GM10248 (cell line): Measurements from ENCODE around the gene AP1S2.

Experiments
- CTCF ChIA-PET: fragments of 300-600 bp; sonication (Branson Sonifier 250); formaldehyde crosslinking; extraction: SDS; loops from one replicate; lab custom pipeline; 2021; ENCODE audit warnings: antibody characterized with exemption; lab: Yijun Ruan, JAX
- POLR2A ChIA-PET: fragments of 350-650 bp; sonication (Branson Sonifier 250); formaldehyde crosslinking; extraction: SDS; loops from one replicate; lab custom pipeline; 2020; ENCODE audit warnings: antibody characterized with exemption; lab: Yijun Ruan, JAX
- DNase-seq: peaks from one replicate; pipeline ENCODE4 v3.0.0; 2012; ENCODE audit errors: extremely low spot score
- TF ChIP-seq, protein P1 (sequence below): IDR thresholded peaks from 2 replicates; pipeline ENCODE4 v1.5.1; 2012; ENCODE audit warnings: mild to moderate bottlenecking, low read depth; ENCODE audit errors: extremely low read depth, missing control alignments, control extremely low read depth

AP1S2 gene

DNA sequence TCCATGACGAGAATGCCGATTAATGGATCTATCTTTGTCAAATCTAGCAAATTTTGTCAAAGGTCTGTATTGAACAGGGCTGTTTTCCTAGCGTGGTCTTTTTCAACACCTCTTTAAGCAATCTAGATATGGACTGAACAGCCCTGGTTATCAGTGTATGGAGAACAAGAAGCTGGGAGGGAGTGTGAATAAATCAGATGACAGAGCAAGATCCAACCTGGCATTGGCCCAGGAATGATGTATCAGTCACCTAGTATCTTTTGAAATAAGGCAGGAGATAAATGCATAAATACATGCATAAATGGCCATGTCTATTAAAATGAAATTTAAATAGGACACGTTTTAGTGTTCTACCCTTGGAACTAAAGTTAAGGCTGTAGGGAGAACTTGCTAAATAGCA, 15.7 kb upstream of the AP1S2 start:
- POLR2A ChIA-PET, result no interaction called here
- DNase-seq, result no peak
- CTCF ChIA-PET, result no interaction called here
- TF ChIP-seq, protein P1, sequence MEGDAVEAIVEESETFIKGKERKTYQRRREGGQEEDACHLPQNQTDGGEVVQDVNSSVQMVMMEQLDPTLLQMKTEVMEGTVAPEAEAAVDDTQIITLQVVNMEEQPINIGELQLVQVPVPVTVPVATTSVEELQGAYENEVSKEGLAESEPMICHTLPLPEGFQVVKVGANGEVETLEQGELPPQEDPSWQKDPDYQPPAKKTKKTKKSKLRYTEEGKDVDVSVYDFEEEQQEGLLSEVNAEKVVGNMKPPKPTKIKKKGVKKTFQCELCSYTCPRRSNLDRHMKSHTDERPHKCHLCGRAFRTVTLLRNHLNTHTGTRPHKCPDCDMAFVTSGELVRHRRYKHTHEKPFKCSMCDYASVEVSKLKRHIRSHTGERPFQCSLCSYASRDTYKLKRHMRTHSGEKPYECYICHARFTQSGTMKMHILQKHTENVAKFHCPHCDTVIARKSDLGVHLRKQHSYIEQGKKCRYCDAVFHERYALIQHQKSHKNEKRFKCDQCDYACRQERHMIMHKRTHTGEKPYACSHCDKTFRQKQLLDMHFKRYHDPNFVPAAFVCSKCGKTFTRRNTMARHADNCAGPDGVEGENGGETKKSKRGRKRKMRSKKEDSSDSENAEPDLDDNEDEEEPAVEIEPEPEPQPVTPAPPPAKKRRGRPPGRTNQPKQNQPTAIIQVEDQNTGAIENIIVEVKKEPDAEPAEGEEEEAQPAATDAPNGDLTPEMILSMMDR, result no peak

GRCh38 chrX:15869695-15870094, 15.1 kb upstream of the AP1S2 start:
- TF ChIP-seq, protein P1, result no peak
- ChIA-PET CTCF (no interaction called here), POLR2A (no interaction called here)
- DNase-seq, result no peak

GRCh38 chrX:15866147-15866546, 11.5 kb upstream of the AP1S2 start:
- CTCF ChIA-PET, result interaction anchor here (0.9 to 1.1 kb wide), 2 partner anchors 8 to 28 kb away, joined by 3 to 4 read pairs; no protein-coding TSS in a partner anchor
- DNase-seq, result no peak
- TF ChIP-seq, protein P1, result no peak
- POLR2A ChIA-PET, result no interaction called here

- CTCF ChIA-PET, result no interaction called here
These were observed 10.0 kb upstream of the AP1S2 start for GRCh38 chrX:15864629-15865028.

GRCh38 chrX:15864023-15864422, 9.4 kb upstream of the AP1S2 start:
- no peak for DNase-seq
- TF ChIP-seq, protein P1, result no peak
- POLR2A ChIA-PET, result no interaction called here
- CTCF ChIA-PET, result no interaction called here

More at GRCh38 chrX:15864629-15865028, 10.0 kb upstream of the AP1S2 start:
- POLR2A ChIA-PET, result no interaction called here
- TF ChIP-seq, protein P1, result no peak
- no peak for DNase-seq

DNA sequence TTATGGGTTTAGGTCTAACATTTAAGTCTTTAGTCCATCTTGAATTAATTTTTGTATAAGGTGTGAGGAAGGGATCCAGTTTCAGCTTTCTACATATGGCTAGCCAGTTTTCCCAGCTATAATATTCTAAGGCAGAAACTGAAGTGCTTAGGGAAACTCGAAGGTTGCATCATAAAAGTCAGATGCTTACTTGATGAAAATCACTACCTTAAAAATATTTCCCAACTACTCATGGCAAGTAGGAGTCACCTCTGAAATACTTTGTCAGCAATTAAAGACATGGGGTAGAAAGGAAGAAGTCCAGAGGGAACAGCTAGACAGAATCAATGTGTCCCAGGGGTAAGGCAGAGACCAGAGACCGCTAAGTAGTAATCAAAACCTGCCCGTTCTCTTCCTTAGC, 6.3 kb upstream of the AP1S2 start:
- POLR2A ChIA-PET, result no interaction called here
- TF ChIP-seq, protein P1, result no peak
- DNase-seq, result no peak
- CTCF ChIA-PET, result no interaction called here

DNA sequence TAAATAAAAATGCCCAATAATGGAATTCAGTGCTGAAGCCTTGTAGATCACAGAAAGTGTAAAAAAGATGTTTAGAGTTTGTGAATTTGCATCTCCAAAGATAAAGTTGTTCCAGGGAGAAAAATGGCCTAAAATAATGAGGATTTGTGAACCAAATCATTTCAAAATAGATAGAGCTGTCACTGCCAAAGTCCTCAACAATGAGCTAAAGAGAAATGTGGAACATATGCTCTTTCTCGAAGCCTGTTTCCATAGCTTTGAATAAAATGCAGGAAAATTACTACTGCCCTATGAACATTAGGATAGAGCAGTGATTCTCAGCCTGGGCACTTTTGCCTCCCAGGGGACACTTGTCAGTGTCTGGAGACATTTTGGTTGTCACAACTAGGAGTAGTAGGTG, 3.4 kb upstream of the AP1S2 start:
- POLR2A ChIA-PET, result no interaction called here
- CTCF ChIA-PET, result no interaction called here
- no peak for DNase-seq
- TF ChIP-seq, protein P1, result no peak
